ENCODE results near the gene SLC22A24. TPM values are rescaled to one million over a fixed set of nuclear protein-coding genes. Genes with fewer than 3 reads are reported as not detected.

The SLC22A24 gene, protein sequence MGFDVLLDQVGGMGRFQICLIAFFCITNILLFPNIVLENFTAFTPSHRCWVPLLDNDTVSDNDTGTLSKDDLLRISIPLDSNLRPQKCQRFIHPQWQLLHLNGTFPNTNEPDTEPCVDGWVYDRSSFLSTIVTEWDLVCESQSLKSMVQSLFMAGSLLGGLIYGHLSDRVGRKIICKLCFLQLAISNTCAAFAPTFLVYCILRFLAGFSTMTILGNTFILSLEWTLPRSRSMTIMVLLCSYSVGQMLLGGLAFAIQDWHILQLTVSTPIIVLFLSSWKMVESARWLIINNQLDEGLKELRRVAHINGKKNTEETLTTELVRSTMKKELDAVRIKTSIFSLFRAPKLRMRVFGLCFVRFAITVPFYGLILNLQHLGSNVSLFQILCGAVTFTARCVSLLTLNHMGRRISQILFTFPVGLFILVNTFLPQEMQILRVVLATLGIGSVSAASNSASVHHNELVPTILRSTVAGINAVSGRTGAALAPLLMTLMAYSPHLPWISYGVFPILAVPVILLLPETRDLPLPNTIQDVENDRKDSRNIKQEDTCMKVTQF
- not detected for total RNA-seq
- long read RNA-seq, partial matches to known transcripts, result 0 of 1 reads
- long read RNA-seq, other reads (novel, unspliced or antisense), result 1 of 1 reads

DNA sequence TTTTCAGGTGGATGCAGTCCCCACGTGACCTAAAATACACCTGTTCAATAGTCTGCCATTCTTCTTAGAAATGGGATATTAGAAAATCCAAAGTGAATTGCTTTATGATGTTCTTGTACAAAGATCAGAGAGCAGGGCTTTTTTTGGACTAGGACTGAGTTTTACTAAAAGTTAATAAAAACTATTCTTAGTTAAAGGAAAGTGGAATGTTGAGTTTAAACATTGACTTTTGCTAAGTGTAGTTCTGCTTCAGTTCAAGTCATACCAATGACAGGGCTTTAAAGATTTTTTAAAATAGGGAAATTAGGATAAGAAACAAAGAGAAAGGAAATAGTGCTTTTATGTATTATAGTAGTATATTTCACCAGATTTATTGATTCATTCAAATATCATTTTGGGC lies at the start of gene SLC22A24:
TSS of gene SLC22A24 (minus strand) at position 101 of the 400 bp plus-strand sequence. CDS start 442 bp downstream, outside the sequence.
- TF ChIP-seq, protein P1, sequence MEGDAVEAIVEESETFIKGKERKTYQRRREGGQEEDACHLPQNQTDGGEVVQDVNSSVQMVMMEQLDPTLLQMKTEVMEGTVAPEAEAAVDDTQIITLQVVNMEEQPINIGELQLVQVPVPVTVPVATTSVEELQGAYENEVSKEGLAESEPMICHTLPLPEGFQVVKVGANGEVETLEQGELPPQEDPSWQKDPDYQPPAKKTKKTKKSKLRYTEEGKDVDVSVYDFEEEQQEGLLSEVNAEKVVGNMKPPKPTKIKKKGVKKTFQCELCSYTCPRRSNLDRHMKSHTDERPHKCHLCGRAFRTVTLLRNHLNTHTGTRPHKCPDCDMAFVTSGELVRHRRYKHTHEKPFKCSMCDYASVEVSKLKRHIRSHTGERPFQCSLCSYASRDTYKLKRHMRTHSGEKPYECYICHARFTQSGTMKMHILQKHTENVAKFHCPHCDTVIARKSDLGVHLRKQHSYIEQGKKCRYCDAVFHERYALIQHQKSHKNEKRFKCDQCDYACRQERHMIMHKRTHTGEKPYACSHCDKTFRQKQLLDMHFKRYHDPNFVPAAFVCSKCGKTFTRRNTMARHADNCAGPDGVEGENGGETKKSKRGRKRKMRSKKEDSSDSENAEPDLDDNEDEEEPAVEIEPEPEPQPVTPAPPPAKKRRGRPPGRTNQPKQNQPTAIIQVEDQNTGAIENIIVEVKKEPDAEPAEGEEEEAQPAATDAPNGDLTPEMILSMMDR (IDR thresholded peaks at IDR 0.05), result no peak
- H3K27me3 ChIP-seq (ENCODE audit: low read depth), result no peaks in the 10 kb centered on the region
- no peaks in the 10 kb centered on the region for H3K9me3 ChIP-seq
- DNase-seq, result no peak
- intact Hi-C loops (cut with DNase I), result no loop called here
- H3K4me3 ChIP-seq, result no peak within 1 kb of the TSS
- no peak within 1 kb of the TSS for H3K27ac ChIP-seq
- ATAC-seq, result no peak
- no peaks in the 10 kb centered on the region for H3K36me3 ChIP-seq
- H3K4me1 ChIP-seq, result peaks cover 6% of the 10 kb centered on the region

DNA sequence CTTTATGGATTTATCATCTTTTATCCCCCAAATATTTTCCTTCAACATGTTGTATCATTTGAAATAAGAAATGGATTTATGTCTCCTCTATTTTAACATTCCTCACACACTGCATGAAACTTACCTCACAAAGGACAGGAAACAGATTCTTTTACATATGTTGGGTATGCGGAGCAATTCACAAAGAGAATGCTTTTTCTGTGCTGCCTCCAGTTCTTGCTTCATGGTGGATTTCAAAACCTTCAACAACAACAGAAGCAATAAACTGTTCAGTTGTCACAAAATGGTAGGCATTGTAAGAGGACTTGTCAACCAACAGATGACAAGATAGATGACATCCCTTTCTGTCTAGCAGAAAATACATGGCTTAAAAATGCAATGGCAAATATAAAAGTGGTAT lies 36.5 kb upstream of the SLC22A24 start:
- no peaks in the 10 kb centered on the region for H3K4me1 ChIP-seq
- intact Hi-C loops (cut with DNase I), result no loop called here
- peaks cover 3% of the 10 kb centered on the region for H3K27me3 ChIP-seq (ENCODE audit: low read depth)
- no peak overlapping the region for H3K4me3 ChIP-seq
- DNase-seq (no peak), ATAC-seq (no peak)
- TF ChIP-seq, protein P1 (IDR thresholded peaks at IDR 0.05), result no peak
- H3K36me3 ChIP-seq, result no peaks in the 10 kb centered on the region
- H3K27ac ChIP-seq, result no peak overlapping the region
- H3K9me3 ChIP-seq, result peaks cover 10% of the 10 kb centered on the region

DNA sequence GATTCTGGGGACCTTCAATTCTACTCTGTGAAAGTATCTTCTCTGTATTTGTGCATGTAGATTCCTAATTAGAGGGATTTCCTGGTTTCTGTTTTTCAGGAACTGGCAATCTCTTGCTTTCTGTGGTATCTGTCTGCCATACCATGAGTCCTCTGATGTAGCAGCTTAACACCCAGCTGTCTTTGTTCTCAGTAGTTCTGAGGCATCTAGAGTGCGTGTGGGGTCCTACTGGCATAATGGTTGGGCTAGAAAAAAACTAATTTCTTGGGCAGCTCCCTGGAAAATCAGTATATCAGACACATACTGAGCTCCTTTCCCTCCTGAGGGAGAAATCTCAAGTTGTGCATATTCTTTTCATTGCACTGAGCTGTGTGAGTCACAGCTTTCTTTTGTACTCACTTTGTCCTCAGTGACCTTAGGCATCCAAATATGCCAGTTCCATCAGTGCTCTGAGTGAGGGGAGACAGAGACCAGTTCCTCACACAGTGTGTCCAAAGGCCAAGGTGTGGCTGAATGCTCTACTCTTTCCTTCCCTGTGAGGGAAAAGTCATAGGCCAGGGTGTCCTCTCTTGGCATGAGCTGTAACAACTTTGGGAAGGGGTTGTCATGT lies 35.5 kb upstream of the SLC22A24 start:
- peaks cover 10% of the 10 kb centered on the region for H3K9me3 ChIP-seq
- TF ChIP-seq, protein P1 (IDR thresholded peaks at IDR 0.05), result no peak
- no peak for ATAC-seq

DNA sequence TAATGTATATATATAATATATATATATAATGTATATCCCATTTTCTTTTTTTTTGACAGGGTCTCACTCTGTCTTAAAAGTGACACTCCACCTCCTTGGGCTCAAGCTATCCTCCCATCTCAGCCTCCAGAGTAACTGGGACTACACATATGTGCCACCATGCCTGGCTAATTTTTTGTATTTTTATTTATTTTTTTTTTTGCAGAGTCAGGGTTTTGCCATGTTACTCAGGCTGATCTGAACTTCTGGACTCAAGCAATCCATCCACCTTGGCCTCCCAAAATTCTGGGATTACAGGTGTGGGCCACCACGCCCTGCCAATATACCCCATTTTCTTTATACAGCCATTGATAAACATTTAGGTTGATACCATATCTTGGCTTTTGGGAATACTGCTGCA lies 33.9 kb upstream of the SLC22A24 start:
- ATAC-seq (no peak), DNase-seq (no peak)
- H3K4me3 ChIP-seq, result no peak overlapping the region
- intact Hi-C loops (cut with DNase I), result no loop called here
- H3K4me1 ChIP-seq, result no peaks in the 10 kb centered on the region
- no peaks in the 10 kb centered on the region for H3K36me3 ChIP-seq
- H3K9me3 ChIP-seq, result peaks cover 16% of the 10 kb centered on the region
- H3K27ac ChIP-seq, result no peak overlapping the region
- TF ChIP-seq, protein P1 (IDR thresholded peaks at IDR 0.05), result no peak
- H3K27me3 ChIP-seq (ENCODE audit: low read depth), result peaks cover 3% of the 10 kb centered on the region

More for the DNA sequence above, 35.5 kb upstream of the SLC22A24 start:
- H3K36me3 ChIP-seq, result no peaks in the 10 kb centered on the region
- no peak overlapping the region for H3K27ac ChIP-seq
- no peak overlapping the region for H3K4me3 ChIP-seq
- H3K27me3 ChIP-seq (ENCODE audit: low read depth), result peaks cover 3% of the 10 kb centered on the region
- intact Hi-C loops (cut with DNase I), result no loop called here
- no peaks in the 10 kb centered on the region for H3K4me1 ChIP-seq
- DNase-seq, result no peak

DNA sequence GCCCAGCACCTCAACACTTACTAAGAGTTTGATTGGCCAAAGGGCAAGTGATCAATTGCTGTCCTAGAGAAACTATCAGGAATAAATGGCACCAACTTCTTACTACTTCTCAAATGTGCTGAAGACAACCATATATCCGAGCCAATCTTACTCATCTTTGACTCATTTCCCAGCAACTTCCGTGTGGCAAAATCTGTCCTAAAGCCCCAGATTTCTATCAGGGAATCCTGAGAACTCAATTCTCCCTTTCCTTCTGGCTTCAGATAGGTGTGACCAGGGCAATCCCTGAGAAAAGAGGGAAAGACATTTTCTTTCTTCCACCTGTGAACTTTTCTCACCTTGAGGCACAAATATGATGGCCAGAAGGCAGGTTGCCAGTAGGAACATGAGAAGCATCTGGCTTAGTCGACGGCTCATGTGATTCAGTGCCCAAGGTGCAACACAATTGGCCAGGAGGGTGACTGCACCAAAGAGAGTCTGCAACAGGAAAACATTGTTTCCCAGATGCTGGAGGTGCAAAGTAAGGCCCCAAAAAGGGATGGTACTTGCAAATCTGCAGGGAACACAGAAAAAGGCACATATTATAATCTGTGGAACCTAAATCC lies 21.8 kb upstream of the SLC22A24 start:
- Histone ChIP-seq H3K27ac (no peak overlapping the region), H3K27me3 (ENCODE audit: low read depth) (peaks cover 29% of the 10 kb centered on the region), H3K9me3 (no peaks in the 10 kb centered on the region), H3K4me1 (no peaks in the 10 kb centered on the region), H3K4me3 (no peak overlapping the region), H3K36me3 (no peaks in the 10 kb centered on the region)
- TF ChIP-seq, protein P1 (IDR thresholded peaks at IDR 0.05), result no peak
- ATAC-seq, result no peak
- no peak for DNase-seq
- intact Hi-C loops (cut with DNase I), result no loop called here

Measured in lower lobe of right lung (tissue), 2 donors.